Central memory CD4-positive, alpha-beta T cell (primary cell): ENCODE data around the gene STX18.

Source experiments
- DNase-seq: peaks from one replicate; pipeline ENCODE4 v3.0.0; 2022

The STX18 gene

DNA sequence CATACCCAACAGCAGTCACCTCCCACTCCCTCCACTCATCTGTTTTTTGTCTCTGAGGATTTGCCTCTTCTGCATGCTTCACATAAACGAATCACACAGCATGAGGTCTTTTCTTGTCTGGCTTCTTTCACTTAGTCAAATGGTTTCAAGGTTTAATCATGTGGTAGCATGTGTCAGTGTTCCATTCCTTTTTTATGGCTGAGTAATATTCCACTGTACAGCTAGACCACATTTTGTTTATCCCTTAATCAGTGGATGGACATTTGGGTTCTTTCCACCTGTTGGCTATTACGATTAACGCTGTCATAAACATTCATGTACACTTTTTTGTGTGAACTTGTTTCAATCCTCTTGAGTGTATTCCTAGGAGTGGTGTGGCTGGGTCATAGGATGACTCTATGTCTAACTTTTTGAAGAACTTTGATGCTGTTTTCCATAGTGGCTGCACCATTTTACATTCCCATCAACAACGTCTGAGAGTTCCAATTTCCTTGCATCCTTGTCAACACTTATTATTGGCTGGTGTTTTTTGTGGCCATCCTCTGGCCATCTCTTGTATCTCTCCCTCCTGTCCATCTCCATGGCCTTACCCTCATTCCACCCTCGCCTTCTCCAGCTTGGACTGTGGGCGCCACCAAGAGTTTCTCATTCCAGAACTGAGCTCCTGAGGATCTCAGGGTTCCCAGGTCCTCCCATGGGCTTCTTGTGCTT, 167.3 kb downstream of the STX18 start:
- DNase-seq = no peak
